T-helper 2 cell treated with Interferon-gamma antibody and Interleukin-4, amounts not matched to agents 5 μg/mL and 100 μg/mL, for 36 hours (primary cell): ENCODE data around the gene SLC39A7.
A peak's percentile ranks its signal among the peaks of the same experiment; 100 is the strongest.

Source experiments
- DNase-seq: peaks from one replicate; pipeline ENCODE4 v3.0.0; 2021; ENCODE audit warnings: low spot score
- H3K27ac Mint-ChIP-seq: one replicate; pipeline ENCODE4 v1.8.0; 2021; ENCODE audit warnings: mild to moderate bottlenecking, mixed read lengths
- H3K27me3 Mint-ChIP-seq: one replicate; pipeline ENCODE4 v1.8.0; 2021; ENCODE audit warnings: low read depth, mixed read lengths
- H3K36me3 Mint-ChIP-seq: one replicate; pipeline ENCODE4 v1.8.0; 2021; ENCODE audit warnings: low read depth, mixed read lengths
- H3K4me1 Mint-ChIP-seq: one replicate; pipeline ENCODE4 v1.8.0; 2021; ENCODE audit warnings: low read depth, mixed read lengths
- H3K4me3 Mint-ChIP-seq: one replicate; pipeline ENCODE4 v1.8.0; 2022; ENCODE audit warnings: mild to moderate bottlenecking, moderate library complexity, mixed read lengths
- H3K9me3 Mint-ChIP-seq: one replicate; pipeline ENCODE4 v1.8.0; 2021; ENCODE audit warnings: mixed read lengths

Gene SLC39A7

GRCh38 chr6:33174784-33175183, 25.9 kb upstream of the SLC39A7 start:
- H3K9me3 Mint-ChIP-seq: no peaks in the 10 kb centered on the region
- no peak overlapping the region for H3K4me3 Mint-ChIP-seq
- no peaks in the 10 kb centered on the region for H3K36me3 Mint-ChIP-seq
- DNase-seq: no peak
- no peaks in the 10 kb centered on the region for H3K4me1 Mint-ChIP-seq
- peaks cover 10% of the 10 kb centered on the region for H3K27me3 Mint-ChIP-seq
- no peak overlapping the region for H3K27ac Mint-ChIP-seq

- no peaks in the 10 kb centered on the region for H3K4me1 Mint-ChIP-seq
- H3K9me3 Mint-ChIP-seq: no peaks in the 10 kb centered on the region
- H3K27ac Mint-ChIP-seq: no peak overlapping the region
- H3K4me3 Mint-ChIP-seq: no peak overlapping the region
- no peaks in the 10 kb centered on the region for H3K36me3 Mint-ChIP-seq
- no peak for DNase-seq
- H3K27me3 Mint-ChIP-seq: peaks cover 10% of the 10 kb centered on the region
Measured at GRCh38 chr6:33175436-33176069, 25.1 kb upstream of the SLC39A7 start.

- H3K9me3 Mint-ChIP-seq: no peaks in the 10 kb centered on the region
- H3K27ac Mint-ChIP-seq: no peak overlapping the region
- no peaks in the 10 kb centered on the region for H3K4me1 Mint-ChIP-seq
- no peak overlapping the region for H3K4me3 Mint-ChIP-seq
- H3K36me3 Mint-ChIP-seq: no peaks in the 10 kb centered on the region
- H3K27me3 Mint-ChIP-seq: peaks cover 10% of the 10 kb centered on the region
- DNase-seq: no peak
Measured at GRCh38 chr6:33176906-33177305, 23.8 kb upstream of the SLC39A7 start.

- no peak for DNase-seq
- no peak overlapping the region for H3K4me3 Mint-ChIP-seq
- peaks cover 3% of the 10 kb centered on the region for H3K9me3 Mint-ChIP-seq
- peaks cover 7% of the 10 kb centered on the region for H3K27me3 Mint-ChIP-seq
- H3K36me3 Mint-ChIP-seq: peaks cover 2% of the 10 kb centered on the region
- H3K27ac Mint-ChIP-seq: no peak overlapping the region
- H3K4me1 Mint-ChIP-seq: peaks cover 2% of the 10 kb centered on the region
Measured at GRCh38 chr6:33177552-33178446, 22.9 kb upstream of the SLC39A7 start.

GRCh38 chr6:33178755-33179475, 21.8 kb upstream of the SLC39A7 start:
- DNase-seq: no peak
- Mint-ChIP-seq H3K9me3 (peaks cover 14% of the 10 kb centered on the region), H3K36me3 (peaks cover 13% of the 10 kb centered on the region), H3K27ac (no peak overlapping the region), H3K4me1 (peaks cover 13% of the 10 kb centered on the region), H3K27me3 (peaks cover 7% of the 10 kb centered on the region), H3K4me3 (no peak overlapping the region)

- Mint-ChIP-seq H3K27me3 (peaks cover 6% of the 10 kb centered on the region), H3K9me3 (peaks cover 20% of the 10 kb centered on the region), H3K27ac (no peak overlapping the region), H3K4me3 (no peak overlapping the region), H3K36me3 (peaks cover 13% of the 10 kb centered on the region), H3K4me1 (peaks cover 13% of the 10 kb centered on the region)
- DNase-seq: no peak
Measured at GRCh38 chr6:33181141-33181540, 19.5 kb upstream of the SLC39A7 start.

GRCh38 chr6:33183071-33183683, 17.5 kb upstream of the SLC39A7 start:
- peak overlapping the region; percentile 72 for H3K4me3 Mint-ChIP-seq
- H3K27ac Mint-ChIP-seq: peak overlapping the region; percentile 96

GRCh38 chr6:33185190-33185589, 15.5 kb upstream of the SLC39A7 start:
- Mint-ChIP-seq H3K36me3 (peaks cover 13% of the 10 kb centered on the region), H3K27me3 (peaks cover 23% of the 10 kb centered on the region), H3K27ac (no peak overlapping the region), H3K4me3 (no peak overlapping the region), H3K9me3 (peaks cover 20% of the 10 kb centered on the region), H3K4me1 (peaks cover 13% of the 10 kb centered on the region)
- no peak for DNase-seq

More at GRCh38 chr6:33183071-33183683, 17.5 kb upstream of the SLC39A7 start:
- H3K27me3 Mint-ChIP-seq: peaks cover 18% of the 10 kb centered on the region
- peaks cover 13% of the 10 kb centered on the region for H3K36me3 Mint-ChIP-seq
- no peak for DNase-seq
- H3K9me3 Mint-ChIP-seq: peaks cover 20% of the 10 kb centered on the region
- peaks cover 13% of the 10 kb centered on the region for H3K4me1 Mint-ChIP-seq

GRCh38 chr6:33185654-33186187, 14.9 kb upstream of the SLC39A7 start:
- H3K27me3 Mint-ChIP-seq: peaks cover 26% of the 10 kb centered on the region
- no peak overlapping the region for H3K4me3 Mint-ChIP-seq
- no peak for DNase-seq
- peaks cover 20% of the 10 kb centered on the region for H3K9me3 Mint-ChIP-seq
- H3K4me1 Mint-ChIP-seq: peaks cover 13% of the 10 kb centered on the region
- no peak overlapping the region for H3K27ac Mint-ChIP-seq
- H3K36me3 Mint-ChIP-seq: peaks cover 13% of the 10 kb centered on the region

- no peak overlapping the region for H3K27ac Mint-ChIP-seq
- peaks cover 11% of the 10 kb centered on the region for H3K36me3 Mint-ChIP-seq
- H3K9me3 Mint-ChIP-seq: peaks cover 17% of the 10 kb centered on the region
- no peak overlapping the region for H3K4me3 Mint-ChIP-seq
- H3K27me3 Mint-ChIP-seq: peaks cover 42% of the 10 kb centered on the region
- no peak for DNase-seq
- peaks cover 12% of the 10 kb centered on the region for H3K4me1 Mint-ChIP-seq
Measured at GRCh38 chr6:33187809-33188208, 12.9 kb upstream of the SLC39A7 start.

GRCh38 chr6:33189164-33189563, 11.5 kb upstream of the SLC39A7 start:
- Mint-ChIP-seq H3K27ac (no peak overlapping the region), H3K27me3 (peaks cover 51% of the 10 kb centered on the region), H3K4me3 (no peak overlapping the region), H3K4me1 (peaks cover 2% of the 10 kb centered on the region), H3K9me3 (peaks cover 5% of the 10 kb centered on the region), H3K36me3 (peaks cover 8% of the 10 kb centered on the region)
- DNase-seq: no peak

GRCh38 chr6:33189625-33190448, 10.8 kb upstream of the SLC39A7 start:
- no peaks in the 10 kb centered on the region for H3K9me3 Mint-ChIP-seq
- H3K27ac Mint-ChIP-seq: no peak overlapping the region
- peaks cover 2% of the 10 kb centered on the region for H3K4me1 Mint-ChIP-seq
- peaks cover 13% of the 10 kb centered on the region for H3K36me3 Mint-ChIP-seq
- H3K27me3 Mint-ChIP-seq: peaks cover 49% of the 10 kb centered on the region
- no peak overlapping the region for H3K4me3 Mint-ChIP-seq
- DNase-seq: no peak
